ENCODE results near the gene TMEM169. TPM values are rescaled to one million over a fixed set of nuclear protein-coding genes. Genes with fewer than 3 reads are reported as not detected.

The TMEM169 gene
- total and polyA plus RNA-seq, 2 of the 13 experiments (the other 11 are each of a cell fraction or from before 2014, with no cell fraction given) = 1.5 to 4.5 TPM

GRCh38 chr2:216132585-216132984, 50.9 kb downstream of the TMEM169 start:
- ChIA-PET CTCF (ENCODE audit: low intra/inter-chr PET ratio, low total read pairs) (no interaction called here), POLR2A (no interaction called here)
- Histone ChIP-seq H3K4me1 (ENCODE audit: insufficient read depth, low read length) (peaks cover 20% of the 10 kb centered on the region), H3K27me3 (ENCODE audit: control insufficient read depth in 1 of 2, insufficient read depth in 2 of 2, low read length in 2 of 2) (no peaks in the 10 kb centered on the region), H3K4me2 (ENCODE audit: low read depth, low read length) (no peak overlapping the region), H3K36me3 (replicated peaks in 1 of 2; ENCODE audit: control insufficient read depth in 1 of 2, insufficient read depth in 2 of 2, low read length in 2 of 2) (peaks cover 37 to 88% of the 10 kb centered on the region in 2 experiments), H4K20me1 (ENCODE audit: insufficient read depth, low read length) (no peaks in the 10 kb centered on the region; the same call in 1 of the 2 replicates), H3K9me3 (ENCODE audit: low read length) (no peaks in the 10 kb centered on the region), H2AFZ (ENCODE audit: low read length) (no peak overlapping the region), H3K27ac (ENCODE audit: extremely low read length, insufficient read depth, low read length) (no peak overlapping the region), H3K4me3 (replicated peaks in 1 of 3; ENCODE audit: insufficient read depth in 1 of 3, low read depth in 2 of 3, low read length in 3 of 3) (no peak overlapping the region), H3K9ac (ENCODE audit: insufficient read depth, low read depth, low read length) (no peak overlapping the region), H3K79me2 (ENCODE audit: insufficient read depth, low read length) (peaks cover 3% of the 10 kb centered on the region)
- DNase-seq (ENCODE audit: low spot score) (no peak), FAIRE-seq (no peak), ATAC-seq (no peak)
- TF ChIP-seq PAX8 (CRISPR knock-in tag; IDR thresholded peaks at IDR 0.05; ENCODE audit: borderline replicate concordance) (no peak), ZNF143 (CRISPR knock-in tag; IDR thresholded peaks at IDR 0.05) (no peak), RBFOX2 (IDR thresholded peaks at IDR 0.05; ENCODE audit: low read depth, low read length) (peak; percentile 40; the same call in 1 of the 2 replicates)
- no TSS peak for BruUV-seq (replicated peaks)
- in situ Hi-C loops (cut with HindIII; ENCODE audit: extremely low pct_ligation_motif_present, low pct_unique_long_range_greater_than_20kb) = no loop called here
- intact Hi-C loops (cut with micrococcal nuclease; ENCODE audit: unreplicated experiment) = no loop called here

- ChIA-PET POLR2A (no interaction called here), CTCF (ENCODE audit: low intra/inter-chr PET ratio, low total read pairs) (no interaction called here)
- H3K4me3 ChIP-seq (replicated peaks in 1 of 3; ENCODE audit: insufficient read depth in 1 of 3, low read depth in 2 of 3, low read length in 3 of 3) = no peak overlapping the region
- intact Hi-C loops (cut with micrococcal nuclease; ENCODE audit: unreplicated experiment) = no loop called here
- DNase-seq (ENCODE audit: low spot score) (no peak), FAIRE-seq (no peak), ATAC-seq (no peak)
- peaks cover 40 to 88% of the 10 kb centered on the region in 2 experiments for H3K36me3 ChIP-seq (replicated peaks in 1 of 2; ENCODE audit: control insufficient read depth in 1 of 2, insufficient read depth in 2 of 2, low read length in 2 of 2)
- no peaks in the 10 kb centered on the region; the same call in 1 of the 2 replicates for H4K20me1 ChIP-seq (ENCODE audit: insufficient read depth, low read length)
- H3K9me3 ChIP-seq (ENCODE audit: low read length) = no peaks in the 10 kb centered on the region
- no peak overlapping the region for H2AFZ ChIP-seq (ENCODE audit: low read length)
- H3K4me2 ChIP-seq (ENCODE audit: low read depth, low read length) = no peak overlapping the region
- peaks cover 3% of the 10 kb centered on the region for H3K79me2 ChIP-seq (ENCODE audit: insufficient read depth, low read length)
- no peak overlapping the region for H3K27ac ChIP-seq (ENCODE audit: extremely low read length, insufficient read depth, low read length)
- 0 out of 2 replicates have a peak, but pooled peaks have one; percentile 41 for TF ChIP-seq CEBPB (IDR thresholded peaks at IDR 0.05; ENCODE audit: borderline replicate concordance, low read depth, low read length)
- TF ChIP-seq ZNF790 (CRISPR knock-in tag; IDR thresholded peaks at IDR 0.05; ENCODE audit: borderline replicate concordance) = no peak
- peaks cover 17% of the 10 kb centered on the region for H3K4me1 ChIP-seq (ENCODE audit: insufficient read depth, low read length)
- BruUV-seq (replicated peaks) = TSS peak; percentile 2
- H3K27me3 ChIP-seq (ENCODE audit: control insufficient read depth in 1 of 2, insufficient read depth in 2 of 2, low read length in 2 of 2) = no peaks in the 10 kb centered on the region
- in situ Hi-C loops (cut with HindIII; ENCODE audit: extremely low pct_ligation_motif_present, low pct_unique_long_range_greater_than_20kb) = no loop called here
- H3K9ac ChIP-seq (ENCODE audit: insufficient read depth, low read depth, low read length) = no peak overlapping the region
- WGBS (ENCODE audit: low lambda C conversion rate) = 97% methylated on average over 2 of the region's 2 CpGs
These were observed 51.7 kb downstream of the TMEM169 start for GRCh38 chr2:216133397-216133796.
